Activated CD4-positive, alpha-beta T cell treated with anti-CD3 and anti-CD28 coated beads, Interleukin-2, amount 10 ng/mL, durations not matched to agents 24 days and 14 days (primary cell): Measurements from ENCODE around the gene ADRA2A. TPM values are rescaled to one million over a fixed set of nuclear protein-coding genes. Genes with fewer than 3 reads are reported as not detected.

Experiments used
- DNase-seq: peaks from one replicate; pipeline ENCODE4 v3.0.0; 2022
- H3K27ac Mint-ChIP-seq: one replicate; pipeline ENCODE4 v1.8.0; 2022; ENCODE audit warnings: mild to moderate bottlenecking, mixed read lengths
- H3K27me3 Mint-ChIP-seq: one replicate; pipeline ENCODE4 v1.8.0; 2022; ENCODE audit warnings: mixed read lengths
- H3K36me3 Mint-ChIP-seq: one replicate; pipeline ENCODE4 v1.8.0; 2022; ENCODE audit warnings: low read depth, mild to moderate bottlenecking, mixed read lengths
- H3K4me1 Mint-ChIP-seq: one replicate; pipeline ENCODE4 v1.8.0; 2021; ENCODE audit warnings: mixed read lengths
- H3K4me3 Mint-ChIP-seq: one replicate; pipeline ENCODE4 v1.8.0; 2022; ENCODE audit warnings: mild to moderate bottlenecking, moderate library complexity, mixed read lengths
- H3K9me3 Mint-ChIP-seq: one replicate; pipeline ENCODE4 v1.8.0; 2021; ENCODE audit warnings: mixed read lengths
- intact Hi-C: fragments of 100-400 bp; cut with micrococcal nuclease; formaldehyde crosslinking; loops from one replicate; pipeline ENCODE4 v1.15.1; 2023
- total RNA-seq: library from RNA; stranded (reverse); gene quantifications from 2 replicates; pipeline ENCODE4 v1.2.3, GENCODE V29; 2022

ADRA2A gene
- total RNA-seq, 1 donor from 2014 or later = not detected

- intact Hi-C loops = no loop called here
- Mint-ChIP-seq H3K36me3 (no peaks in the 10 kb centered on the region), H3K4me3 (no peak overlapping the region), H3K4me1 (peaks cover 9% of the 10 kb centered on the region), H3K27ac (no peak overlapping the region), H3K9me3 (no peaks in the 10 kb centered on the region), H3K27me3 (peaks cover 4% of the 10 kb centered on the region)
- no peak for DNase-seq
Observed at GRCh38 chr10:111109501-111110242, 32.8 kb downstream of the ADRA2A start.

DNA sequence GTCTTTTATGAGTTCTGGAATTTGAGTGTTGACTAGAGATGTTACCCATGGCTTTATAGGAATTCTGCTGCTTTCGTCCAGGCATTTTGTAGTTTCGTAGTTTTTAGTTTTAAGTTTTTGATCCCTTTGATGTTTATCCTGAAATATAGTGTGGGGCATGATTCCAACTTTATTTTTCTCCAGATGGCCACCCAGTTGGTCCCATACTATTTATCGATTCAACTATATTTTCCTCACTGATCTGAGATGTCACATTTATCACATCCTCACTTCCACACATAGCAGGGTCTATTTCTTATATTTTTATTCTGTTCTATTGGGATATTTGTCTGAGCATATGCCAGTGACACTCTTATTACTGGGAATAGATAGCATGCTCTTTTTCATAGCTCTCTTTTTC lies 33.9 kb downstream of the ADRA2A start:
- H3K36me3 Mint-ChIP-seq = no peaks in the 10 kb centered on the region
- intact Hi-C loops = no loop called here
- H3K9me3 Mint-ChIP-seq = no peaks in the 10 kb centered on the region
- H3K4me1 Mint-ChIP-seq = peaks cover 10% of the 10 kb centered on the region
- H3K4me3 Mint-ChIP-seq = no peak overlapping the region
- DNase-seq = no peak
- no peak overlapping the region for H3K27ac Mint-ChIP-seq
- peaks cover 4% of the 10 kb centered on the region for H3K27me3 Mint-ChIP-seq

DNA sequence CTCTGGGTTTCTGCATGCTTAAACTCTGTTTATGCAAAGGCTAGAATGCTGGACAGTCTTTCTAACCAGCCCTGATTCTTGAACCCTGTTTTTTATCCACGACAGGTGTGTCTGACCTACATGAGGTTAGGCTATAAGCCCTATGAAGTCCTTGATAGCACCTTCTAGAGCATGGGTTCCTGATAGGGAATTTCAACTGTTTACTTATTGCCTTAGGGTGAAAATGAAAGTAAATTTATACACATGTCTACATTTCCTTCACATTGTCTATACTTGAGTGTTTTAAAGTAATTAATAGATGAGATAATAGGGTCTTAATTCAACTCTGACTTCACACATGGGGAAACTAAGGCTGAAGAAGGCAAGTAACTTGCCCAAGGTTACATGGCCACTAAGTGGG lies 35.5 kb downstream of the ADRA2A start:
- no peak for DNase-seq
- Mint-ChIP-seq H3K4me3 (no peak overlapping the region), H3K27ac (no peak overlapping the region), H3K27me3 (peaks cover 4% of the 10 kb centered on the region), H3K36me3 (no peaks in the 10 kb centered on the region), H3K9me3 (no peaks in the 10 kb centered on the region), H3K4me1 (peaks cover 10% of the 10 kb centered on the region)
- intact Hi-C loops = no loop called here

- H3K4me3 Mint-ChIP-seq = no peak overlapping the region
- DNase-seq = no peak
- intact Hi-C loops = no loop called here
- peaks cover 10% of the 10 kb centered on the region for H3K4me1 Mint-ChIP-seq
- peaks cover 6% of the 10 kb centered on the region for H3K27me3 Mint-ChIP-seq
- no peaks in the 10 kb centered on the region for H3K9me3 Mint-ChIP-seq
- no peak overlapping the region for H3K27ac Mint-ChIP-seq
- no peaks in the 10 kb centered on the region for H3K36me3 Mint-ChIP-seq
Observed at GRCh38 chr10:111113238-111113960, 36.6 kb downstream of the ADRA2A start.

GRCh38 chr10:111113961-111114757 lies 37.3 kb downstream of the ADRA2A start:
- no peak for DNase-seq
- Mint-ChIP-seq H3K27ac (no peak overlapping the region), H3K4me3 (no peak overlapping the region), H3K36me3 (no peaks in the 10 kb centered on the region), H3K4me1 (peaks cover 10% of the 10 kb centered on the region), H3K27me3 (peaks cover 8% of the 10 kb centered on the region), H3K9me3 (no peaks in the 10 kb centered on the region)
- intact Hi-C loops = no loop called here

DNA sequence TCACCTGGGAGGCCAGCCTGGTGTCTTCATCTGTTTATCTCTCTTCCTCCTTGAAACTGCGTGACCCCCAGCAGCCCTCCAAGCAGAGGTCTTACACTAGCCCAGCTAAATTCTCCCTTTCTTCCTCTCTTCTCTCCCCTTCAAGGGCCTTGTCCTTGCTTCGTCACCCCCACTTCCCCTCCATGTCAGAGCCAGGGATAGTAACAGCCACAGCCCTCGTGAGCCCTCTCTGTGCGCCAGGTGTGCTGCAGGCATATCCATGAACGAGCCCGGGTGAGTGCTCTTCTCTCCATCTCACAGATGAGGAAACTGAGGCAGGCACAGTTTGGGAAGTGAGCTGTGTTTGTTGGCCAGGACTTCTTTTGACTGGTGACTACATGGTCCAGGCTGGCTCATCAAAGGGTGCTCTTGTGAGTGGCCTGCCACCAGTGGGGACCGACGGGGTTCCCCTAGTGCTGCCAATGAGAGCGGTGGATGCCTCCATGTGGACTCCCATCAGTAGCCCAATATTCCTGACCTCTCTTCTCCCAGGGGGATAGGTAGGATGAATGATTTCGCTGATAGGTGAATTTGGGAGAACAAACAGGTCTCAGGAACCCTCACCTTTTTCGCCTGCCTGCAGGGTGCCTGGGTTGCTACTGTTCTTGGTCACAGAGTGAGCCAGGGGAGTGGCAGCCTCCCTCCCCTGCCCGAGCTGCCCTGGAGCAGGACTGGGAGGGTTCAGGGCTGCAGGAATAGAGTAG lies 38.1 kb downstream of the ADRA2A start:
- no peak for DNase-seq
- H3K27me3 Mint-ChIP-seq = peaks cover 12% of the 10 kb centered on the region
- no peaks in the 10 kb centered on the region for H3K36me3 Mint-ChIP-seq
- H3K4me1 Mint-ChIP-seq = peaks cover 10% of the 10 kb centered on the region
- H3K9me3 Mint-ChIP-seq = no peaks in the 10 kb centered on the region
- H3K27ac Mint-ChIP-seq = no peak overlapping the region
- H3K4me3 Mint-ChIP-seq = no peak overlapping the region
- intact Hi-C loops = no loop called here

DNA sequence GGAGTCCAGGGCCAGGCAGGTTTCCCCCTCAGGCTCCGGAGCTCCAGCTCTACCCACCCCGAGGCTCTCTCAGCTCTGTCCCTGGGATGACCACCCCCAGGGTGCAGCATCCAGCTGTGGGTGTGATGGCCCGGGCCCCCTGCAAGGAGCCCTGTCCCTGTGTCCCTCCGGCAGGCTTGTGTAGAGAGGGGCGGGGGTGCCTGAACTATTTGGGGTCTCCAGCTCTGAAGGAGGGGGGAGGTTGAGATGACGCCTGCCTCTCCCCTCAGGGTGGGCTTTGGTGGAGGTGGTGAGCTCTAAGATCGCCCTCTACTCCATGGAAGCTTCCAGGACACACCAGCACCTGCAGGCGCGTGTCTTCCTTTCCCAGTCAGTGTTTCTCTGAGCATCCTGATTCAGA lies 39.4 kb downstream of the ADRA2A start:
- Mint-ChIP-seq H3K4me3 (no peak overlapping the region), H3K27me3 (peaks cover 12% of the 10 kb centered on the region), H3K9me3 (no peaks in the 10 kb centered on the region), H3K36me3 (no peaks in the 10 kb centered on the region), H3K4me1 (peaks cover 10% of the 10 kb centered on the region), H3K27ac (no peak overlapping the region)
- no peak for DNase-seq
- intact Hi-C loops = no loop called here

- DNase-seq = no peak
- no peak overlapping the region for H3K27ac Mint-ChIP-seq
- peaks cover 10% of the 10 kb centered on the region for H3K4me1 Mint-ChIP-seq
Observed at GRCh38 chr10:111116762-111117445, 40.1 kb downstream of the ADRA2A start.

GRCh38 chr10:111117528-111118277 lies 40.9 kb downstream of the ADRA2A start:
- no peak for DNase-seq
- no peak overlapping the region for H3K4me3 Mint-ChIP-seq
- H3K27me3 Mint-ChIP-seq = peaks cover 12% of the 10 kb centered on the region
- H3K27ac Mint-ChIP-seq = no peak overlapping the region
- H3K4me1 Mint-ChIP-seq = peaks cover 10% of the 10 kb centered on the region
- intact Hi-C loops = no loop called here
- H3K36me3 Mint-ChIP-seq = no peaks in the 10 kb centered on the region
- no peaks in the 10 kb centered on the region for H3K9me3 Mint-ChIP-seq

More at GRCh38 chr10:111116762-111117445, 40.1 kb downstream of the ADRA2A start:
- intact Hi-C loops = no loop called here
- no peak overlapping the region for H3K4me3 Mint-ChIP-seq
- peaks cover 12% of the 10 kb centered on the region for H3K27me3 Mint-ChIP-seq
- H3K9me3 Mint-ChIP-seq = no peaks in the 10 kb centered on the region
- H3K36me3 Mint-ChIP-seq = no peaks in the 10 kb centered on the region

- H3K27me3 Mint-ChIP-seq = peaks cover 13% of the 10 kb centered on the region
- H3K27ac Mint-ChIP-seq = no peak overlapping the region
- no peaks in the 10 kb centered on the region for H3K36me3 Mint-ChIP-seq
- H3K4me1 Mint-ChIP-seq = peaks cover 10% of the 10 kb centered on the region
- DNase-seq = no peak
- no peaks in the 10 kb centered on the region for H3K9me3 Mint-ChIP-seq
- intact Hi-C loops = no loop called here
- H3K4me3 Mint-ChIP-seq = no peak overlapping the region
Observed at GRCh38 chr10:111118758-111119157, 41.9 kb downstream of the ADRA2A start.

DNA sequence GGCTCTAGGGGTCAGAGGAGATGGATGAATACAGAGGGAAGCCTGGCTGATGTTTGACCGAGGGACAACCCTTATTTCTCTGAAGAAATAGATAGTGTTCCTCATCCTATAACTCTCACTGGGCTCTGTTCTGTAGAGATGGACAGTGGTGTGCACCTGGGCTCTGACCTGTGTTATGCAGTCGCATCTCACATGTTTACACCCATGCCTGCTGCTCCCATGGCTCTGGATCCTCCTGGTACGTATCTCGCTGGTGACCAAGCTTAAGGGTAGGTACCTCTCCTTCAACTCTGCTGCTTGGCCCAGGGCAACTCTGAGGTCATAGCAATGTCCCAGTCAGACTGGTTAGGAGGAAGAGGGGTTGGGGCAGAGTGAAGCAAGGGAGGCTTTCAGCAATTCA lies 42.8 kb downstream of the ADRA2A start:
- Mint-ChIP-seq H3K4me1 (peaks cover 2% of the 10 kb centered on the region), H3K36me3 (no peaks in the 10 kb centered on the region), H3K27ac (no peak overlapping the region), H3K4me3 (no peak overlapping the region), H3K27me3 (peaks cover 15% of the 10 kb centered on the region), H3K9me3 (no peaks in the 10 kb centered on the region)
- intact Hi-C loops = no loop called here
- DNase-seq = no peak

DNA sequence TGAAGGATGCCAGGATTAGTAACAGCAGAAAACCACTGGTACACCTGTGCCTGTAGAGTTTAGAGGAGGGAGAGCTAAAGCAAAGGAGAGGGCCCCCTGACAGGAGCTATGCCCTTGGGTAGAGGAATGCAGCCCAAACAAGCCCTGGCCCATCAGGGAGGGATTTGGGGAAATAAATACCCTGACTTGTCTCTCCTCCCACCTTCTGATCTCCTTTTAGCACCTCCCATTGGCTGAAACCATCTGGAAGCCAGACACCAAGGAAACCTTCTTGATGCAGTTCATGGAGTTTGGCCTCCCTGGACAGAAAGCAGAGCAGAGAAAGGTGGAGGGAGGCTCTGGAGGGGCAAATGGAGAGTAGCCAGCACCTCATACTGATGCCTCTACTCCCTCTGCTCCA lies 45.3 kb downstream of the ADRA2A start:
- no peak for DNase-seq
- H3K36me3 Mint-ChIP-seq = no peaks in the 10 kb centered on the region
- no peaks in the 10 kb centered on the region for H3K4me1 Mint-ChIP-seq
- H3K27ac Mint-ChIP-seq = no peak overlapping the region
- H3K9me3 Mint-ChIP-seq = no peaks in the 10 kb centered on the region
- peaks cover 17% of the 10 kb centered on the region for H3K27me3 Mint-ChIP-seq
- H3K4me3 Mint-ChIP-seq = no peak overlapping the region
- intact Hi-C loops = no loop called here
